Fibroblast of lung (primary cell): ENCODE results near the gene DCHS2.

Experiments used
- EZH2 ChIP-seq: IDR thresholded peaks from 2 replicates; pipeline ENCODE4 v1.5.1; 2012; ENCODE audit warnings: low read length, control low read depth, mild to moderate bottlenecking; ENCODE audit errors: missing control alignments
- TF ChIP-seq, protein P1 (sequence below), 2 donors: IDR thresholded peaks in 1 of 2; conservative IDR thresholded peaks in 1 of 2; 1 replicate in 1 of 2; 2 replicates in 1 of 2; pipeline ENCODE4 v1.5.1; 2011 to 2012; ENCODE audit warnings: low read length in 2 of 2, control low read depth in 1 of 2, inconsistent platforms in 1 of 2, low read depth in 1 of 2, mild to moderate bottlenecking in 1 of 2

DNA sequence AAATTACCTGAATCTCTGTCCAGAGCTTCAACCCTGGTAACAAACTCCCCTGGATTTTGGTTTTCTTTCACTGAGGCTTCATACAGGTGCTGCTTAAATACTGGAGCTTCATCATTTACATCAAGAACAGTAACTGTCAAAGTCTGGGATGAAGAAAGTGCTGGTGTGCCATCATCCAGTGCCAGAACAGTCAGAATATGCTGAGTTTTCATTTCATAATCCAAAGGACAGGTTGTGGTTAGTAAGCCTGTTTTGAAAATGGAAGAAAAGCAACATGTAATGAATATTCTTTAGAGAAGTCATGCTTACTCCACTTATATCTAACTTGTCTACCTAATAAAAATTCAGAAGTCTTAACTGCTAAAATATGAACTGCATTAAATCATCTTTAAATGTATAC lies 175.9 kb downstream of the DCHS2 start:
- TF ChIP-seq, protein P1, sequence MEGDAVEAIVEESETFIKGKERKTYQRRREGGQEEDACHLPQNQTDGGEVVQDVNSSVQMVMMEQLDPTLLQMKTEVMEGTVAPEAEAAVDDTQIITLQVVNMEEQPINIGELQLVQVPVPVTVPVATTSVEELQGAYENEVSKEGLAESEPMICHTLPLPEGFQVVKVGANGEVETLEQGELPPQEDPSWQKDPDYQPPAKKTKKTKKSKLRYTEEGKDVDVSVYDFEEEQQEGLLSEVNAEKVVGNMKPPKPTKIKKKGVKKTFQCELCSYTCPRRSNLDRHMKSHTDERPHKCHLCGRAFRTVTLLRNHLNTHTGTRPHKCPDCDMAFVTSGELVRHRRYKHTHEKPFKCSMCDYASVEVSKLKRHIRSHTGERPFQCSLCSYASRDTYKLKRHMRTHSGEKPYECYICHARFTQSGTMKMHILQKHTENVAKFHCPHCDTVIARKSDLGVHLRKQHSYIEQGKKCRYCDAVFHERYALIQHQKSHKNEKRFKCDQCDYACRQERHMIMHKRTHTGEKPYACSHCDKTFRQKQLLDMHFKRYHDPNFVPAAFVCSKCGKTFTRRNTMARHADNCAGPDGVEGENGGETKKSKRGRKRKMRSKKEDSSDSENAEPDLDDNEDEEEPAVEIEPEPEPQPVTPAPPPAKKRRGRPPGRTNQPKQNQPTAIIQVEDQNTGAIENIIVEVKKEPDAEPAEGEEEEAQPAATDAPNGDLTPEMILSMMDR (conservative IDR thresholded peaks at IDR 0.05 in 1 of 2, IDR thresholded peaks at IDR 0.05 in 1 of 2; ENCODE audit: low read depth in 1 of 2, low read length in 2 of 2): no peak
- no peak for TF ChIP-seq EZH2
